Tongue (tissue), 2 donors: ENCODE measurements around the gene ARHGAP9. TPM values are rescaled to one million over a fixed set of nuclear protein-coding genes. Genes with fewer than 3 reads are reported as not detected.
"Not testable (repeated sequence)": the region's sequence is repeated elsewhere in the genome, so short reads cannot be mapped to it uniquely, and the experiment has no call there.

Experiments
- DNase-seq: peaks from one replicate; pipeline ENCODE4 v3.0.0-alpha.2; 2015
- total RNA-seq: library from RNA; depleted of rRNA; stranded (reverse); fragments of >200 nt; gene quantifications from one replicate; pipeline ENCODE4 v1.2.3, GENCODE V29; 2014

ARHGAP9 gene
- total RNA-seq, 1 donor from 2014 or later: 2.5 TPM

DNA sequence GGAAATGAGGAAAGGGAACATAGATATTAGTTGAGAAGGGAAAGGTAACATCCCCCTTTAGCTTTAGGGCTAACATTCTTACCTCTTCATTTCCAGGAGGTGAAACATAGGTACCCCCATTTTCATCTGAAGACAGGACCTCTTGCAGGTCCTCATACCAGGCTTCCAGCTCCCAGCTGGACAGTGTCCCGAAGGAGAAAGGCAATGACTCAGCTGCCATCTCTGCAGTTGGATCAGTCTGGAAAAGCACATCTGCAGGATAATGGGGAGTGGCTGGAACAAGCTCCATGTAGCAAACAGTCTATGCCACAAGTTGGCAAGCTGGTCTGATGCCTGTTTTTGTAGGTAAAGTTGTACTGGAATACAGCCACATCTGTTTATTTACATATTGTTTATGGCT lies 37.5 kb upstream of the ARHGAP9 start:
- no peak for DNase-seq

GRCh38 chr12:57516617-57517153 lies 37.0 kb upstream of the ARHGAP9 start:
- no peak for DNase-seq

DNA sequence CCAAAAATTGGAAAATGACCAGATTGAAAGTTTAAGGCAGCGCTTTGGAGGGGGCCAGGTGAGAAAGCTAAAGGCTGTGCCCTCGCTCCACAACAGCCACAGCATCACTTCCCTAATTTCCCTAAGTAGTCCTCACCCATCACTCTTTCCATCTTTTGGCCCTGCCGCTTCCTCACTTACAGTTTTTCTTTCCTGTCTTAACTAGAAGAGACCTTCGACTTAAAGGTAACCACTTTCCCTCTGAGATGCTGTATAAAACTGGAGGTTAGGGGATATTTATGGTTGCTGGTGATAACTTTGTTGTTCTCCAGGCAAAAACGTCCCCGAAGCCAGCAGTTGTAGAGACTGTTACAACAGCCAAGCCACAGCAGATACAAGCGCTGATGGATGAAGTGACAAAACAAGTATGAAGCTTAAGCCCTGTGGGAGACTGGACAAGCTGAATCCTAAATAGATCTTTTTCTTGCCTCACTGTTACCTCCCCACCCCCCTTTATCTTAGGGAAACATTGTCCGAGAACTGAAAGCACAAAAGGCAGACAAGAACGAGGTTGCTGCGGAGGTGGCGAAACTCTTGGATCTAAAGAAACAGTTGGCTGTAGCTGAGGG lies 36.4 kb upstream of the ARHGAP9 start:
- DNase-seq: no peak

GRCh38 chr12:57515408-57515933 lies 35.8 kb upstream of the ARHGAP9 start:
- DNase-seq: no peak

- no peak for DNase-seq
Measured at GRCh38 chr12:57514720-57515407, 35.2 kb upstream of the ARHGAP9 start.

- DNase-seq: not testable (repeated sequence)
Measured at GRCh38 chr12:57514246-57514645, 34.6 kb upstream of the ARHGAP9 start.

DNA sequence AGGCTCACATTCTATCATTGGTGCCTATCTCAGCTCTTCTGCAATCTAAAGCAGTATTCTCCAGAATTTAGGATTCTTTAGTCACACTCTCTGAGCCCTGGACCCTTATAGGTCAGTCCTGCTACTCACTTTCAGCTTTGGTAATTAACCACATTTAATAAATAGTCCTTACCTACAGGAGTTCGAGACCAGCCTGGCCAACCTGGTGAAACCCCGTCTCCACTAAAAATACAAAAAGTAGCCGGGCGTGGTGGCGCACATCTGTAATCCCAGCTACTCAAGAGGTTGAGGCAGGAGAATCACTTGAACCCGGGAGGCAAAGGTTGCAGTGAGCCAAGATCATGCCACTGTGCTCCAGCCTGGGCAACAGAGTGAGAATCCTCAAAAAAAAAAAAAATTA lies 34.0 kb upstream of the ARHGAP9 start:
- not testable (repeated sequence) for DNase-seq

GRCh38 chr12:57513266-57513665 lies 33.6 kb upstream of the ARHGAP9 start:
- DNase-seq: no peak

- DNase-seq: no peak
Measured at GRCh38 chr12:57512665-57513064, 33.0 kb upstream of the ARHGAP9 start.

- no peak for DNase-seq
Measured at GRCh38 chr12:57511588-57512325, 32.1 kb upstream of the ARHGAP9 start.

DNA sequence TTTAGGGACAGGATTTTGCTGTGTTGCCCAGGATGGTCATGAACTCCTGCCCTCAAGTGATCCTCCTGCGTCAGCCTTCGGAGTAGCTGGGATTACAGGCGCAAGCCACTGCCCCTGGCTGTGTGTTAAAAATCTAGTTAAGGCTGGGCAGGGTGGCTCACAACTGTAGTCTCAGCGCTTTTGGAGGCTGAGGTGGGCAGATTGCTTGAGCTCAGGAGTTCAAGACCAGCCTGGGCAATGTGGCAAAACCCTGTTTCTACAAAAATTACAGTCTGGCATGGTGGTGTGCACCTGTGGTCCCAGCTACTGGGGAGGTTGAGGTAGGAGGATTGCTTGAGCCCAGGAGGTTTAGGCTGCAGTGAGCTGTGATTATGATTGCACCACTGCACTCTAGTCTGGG lies 31.5 kb upstream of the ARHGAP9 start:
- DNase-seq: no peak

DNA sequence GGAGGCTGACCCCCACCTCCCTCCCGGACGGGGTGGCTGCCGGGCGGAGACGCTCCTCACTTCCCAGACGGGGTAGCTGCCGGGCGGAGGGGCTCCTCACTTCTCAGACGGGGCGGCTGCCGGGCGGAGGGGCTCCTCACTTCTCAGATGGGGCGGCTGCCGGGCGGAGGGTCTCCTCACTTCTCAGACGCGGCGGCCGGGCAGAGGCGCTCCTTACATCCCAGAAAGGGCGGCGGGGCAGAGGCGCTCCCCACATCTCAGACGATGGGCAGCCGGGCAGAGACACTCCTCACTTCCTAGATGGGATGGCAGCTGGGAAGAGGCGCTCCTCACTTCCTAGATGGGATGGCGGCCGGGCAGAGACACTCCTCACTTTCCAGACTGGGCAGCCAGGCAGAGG lies 28.1 kb upstream of the ARHGAP9 start:
- not testable (repeated sequence) for DNase-seq

DNA sequence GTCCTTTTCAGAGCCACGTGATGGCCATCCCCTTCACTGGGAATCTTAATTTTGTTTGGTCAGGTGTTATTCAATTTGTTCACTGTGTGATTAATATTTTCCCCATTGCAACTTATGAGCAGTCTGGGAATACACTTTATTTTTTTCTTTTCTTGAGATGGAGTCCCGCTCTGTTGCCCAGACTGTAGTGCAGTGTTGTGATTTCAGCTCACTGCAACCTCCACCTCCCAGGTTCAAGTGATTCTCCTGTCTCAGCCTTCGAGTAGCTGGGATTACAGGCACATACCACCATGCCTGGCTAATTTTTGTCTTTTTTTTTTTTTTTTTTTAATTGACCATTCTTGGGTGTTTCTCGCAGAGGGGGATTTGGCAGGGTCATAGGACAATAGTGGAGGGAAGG lies 26.9 kb upstream of the ARHGAP9 start:
- not testable (repeated sequence) for DNase-seq

GRCh38 chr12:57502311-57502969 lies 22.8 kb upstream of the ARHGAP9 start:
- not testable (repeated sequence) for DNase-seq

GRCh38 chr12:57500213-57500612 lies 20.5 kb upstream of the ARHGAP9 start:
- DNase-seq: no peak

- no peak for DNase-seq
Measured at GRCh38 chr12:57498571-57498970, 18.9 kb upstream of the ARHGAP9 start.

DNA sequence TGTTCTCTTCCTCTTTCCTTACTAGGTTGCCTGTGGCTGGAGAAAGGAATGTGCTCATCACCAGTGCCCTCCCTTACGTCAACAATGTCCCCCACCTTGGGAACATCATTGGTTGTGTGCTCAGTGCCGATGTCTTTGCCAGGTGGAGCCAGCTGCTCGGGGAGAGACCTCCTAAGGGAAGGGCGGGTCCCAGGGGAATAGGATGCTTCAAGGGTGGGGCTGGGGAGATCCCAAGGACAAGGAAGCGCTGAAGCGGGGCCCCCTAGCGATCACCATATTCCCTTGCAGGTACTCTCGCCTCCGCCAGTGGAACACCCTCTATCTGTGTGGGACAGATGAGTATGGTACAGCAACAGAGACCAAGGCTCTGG lies 18.5 kb upstream of the ARHGAP9 start:
- no peak for DNase-seq

DNA sequence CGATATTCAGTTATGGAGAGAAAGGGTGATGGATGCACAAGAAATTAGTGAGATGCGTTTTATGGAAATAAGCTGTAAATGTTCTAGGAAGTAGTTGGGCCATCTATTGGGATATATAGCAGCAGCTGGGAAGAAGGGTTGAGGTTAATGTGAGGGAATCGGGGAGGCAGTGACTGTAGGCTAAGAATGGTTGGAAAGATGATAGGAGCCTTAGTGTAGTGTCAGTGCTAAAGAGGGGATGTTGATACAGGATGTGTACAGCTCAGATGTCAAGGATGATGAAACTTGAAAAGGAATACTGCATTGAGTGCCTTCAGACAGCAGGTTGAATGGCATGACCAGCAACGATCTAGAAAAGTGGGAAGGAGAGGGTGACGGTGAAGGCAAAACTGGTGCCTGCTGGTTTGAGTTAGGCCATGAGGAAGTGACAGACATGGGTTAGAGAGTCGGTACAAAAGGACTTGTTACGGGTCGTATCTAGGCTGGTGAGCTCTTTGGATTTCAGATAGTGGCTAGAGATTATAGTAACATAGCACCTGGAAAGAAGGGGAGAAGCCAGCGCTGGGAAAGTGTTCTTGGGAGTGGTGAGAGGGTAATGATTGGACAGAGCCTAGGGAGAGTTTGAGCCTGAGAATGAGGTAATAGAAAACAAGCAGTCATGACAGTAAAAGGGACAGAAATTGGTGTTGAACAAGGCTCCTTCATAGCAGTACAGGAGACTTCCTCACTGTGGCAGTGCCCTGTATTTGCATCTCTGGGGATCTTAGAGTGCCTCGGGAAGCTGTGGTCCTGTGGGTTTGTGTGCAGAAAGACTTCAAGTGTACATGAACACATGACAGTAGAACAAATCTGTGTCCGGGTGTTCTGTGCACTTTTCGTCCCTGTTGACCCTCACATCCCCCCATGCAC lies 17.8 kb upstream of the ARHGAP9 start:
- DNase-seq: no peak

DNA sequence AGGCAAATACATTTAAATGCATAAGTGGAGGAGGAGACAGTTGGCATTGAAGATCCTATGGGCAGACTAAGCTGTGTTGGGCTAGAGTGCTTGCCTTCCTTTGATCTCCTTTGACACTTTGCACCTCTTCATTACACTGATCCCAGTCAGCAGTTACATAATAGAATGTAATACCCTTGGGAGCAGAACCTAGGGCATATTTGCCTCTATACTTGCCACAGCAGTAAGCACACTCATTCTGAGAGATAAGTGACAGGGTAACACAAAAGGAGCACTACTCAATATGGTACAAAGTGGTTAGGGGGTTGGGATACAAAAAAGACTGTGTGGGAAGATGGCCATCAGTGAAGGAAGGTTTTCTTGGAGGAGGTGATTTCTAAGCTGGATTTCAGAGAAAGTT lies 17.2 kb upstream of the ARHGAP9 start:
- DNase-seq: no peak

GRCh38 chr12:57495051-57495701 lies 15.5 kb upstream of the ARHGAP9 start:
- not testable (repeated sequence) for DNase-seq
